ENCODE results near the gene EXOC4. TPM values are rescaled to one million over a fixed set of nuclear protein-coding genes. Genes with fewer than 3 reads are reported as not detected.

Gene EXOC4
- total RNA-seq, 1 donor from 2014 or later: 94.0 TPM

DNA sequence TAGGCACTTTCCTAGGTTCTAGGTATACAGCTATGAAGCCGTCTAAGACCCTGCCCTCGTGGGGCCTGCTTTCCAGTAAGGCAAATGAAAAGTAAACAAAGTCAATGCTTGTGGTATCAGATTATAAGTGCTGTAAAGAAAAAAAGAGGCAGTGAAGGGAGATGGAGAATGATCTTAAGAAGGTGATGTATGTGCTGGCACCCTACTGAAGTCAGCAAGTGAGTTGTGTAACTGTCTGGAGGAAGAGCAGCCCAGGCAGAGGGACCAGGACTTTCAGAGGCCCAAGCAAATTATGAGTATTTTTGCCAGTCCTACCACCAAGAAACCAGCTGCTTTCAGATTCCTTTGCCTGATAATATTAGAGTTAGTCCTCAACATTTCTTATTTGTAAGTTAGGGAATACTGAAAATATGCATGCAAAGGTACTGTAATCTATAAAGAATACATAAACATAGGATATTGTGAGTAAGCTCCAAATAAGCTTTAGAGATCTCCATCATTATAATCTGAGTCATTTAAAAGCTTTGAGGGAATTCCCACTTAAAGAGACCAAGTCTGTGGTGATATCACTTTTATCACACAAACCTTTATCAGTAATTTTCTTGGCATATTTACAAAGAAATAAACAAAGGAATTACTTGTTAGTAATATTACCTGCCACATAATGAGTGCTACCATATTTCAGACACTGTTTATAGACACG is 545.1 kb downstream of the EXOC4 start:
- Mint-ChIP-seq H3K4me3 (ENCODE audit: unreplicated experiment) (no peak overlapping the region), H3K36me3 (ENCODE audit: low read depth, unreplicated experiment) (no peaks in the 10 kb centered on the region), H3K9me3 (ENCODE audit: unreplicated experiment) (no peaks in the 10 kb centered on the region), H3K27ac (ENCODE audit: unreplicated experiment) (no peak overlapping the region), H3K27me3 (ENCODE audit: unreplicated experiment) (no peaks in the 10 kb centered on the region), H3K4me1 (ENCODE audit: unreplicated experiment) (no peaks in the 10 kb centered on the region)
- no peak for DNase-seq (ENCODE audit: low spot score)
- TF ChIP-seq, protein P1, sequence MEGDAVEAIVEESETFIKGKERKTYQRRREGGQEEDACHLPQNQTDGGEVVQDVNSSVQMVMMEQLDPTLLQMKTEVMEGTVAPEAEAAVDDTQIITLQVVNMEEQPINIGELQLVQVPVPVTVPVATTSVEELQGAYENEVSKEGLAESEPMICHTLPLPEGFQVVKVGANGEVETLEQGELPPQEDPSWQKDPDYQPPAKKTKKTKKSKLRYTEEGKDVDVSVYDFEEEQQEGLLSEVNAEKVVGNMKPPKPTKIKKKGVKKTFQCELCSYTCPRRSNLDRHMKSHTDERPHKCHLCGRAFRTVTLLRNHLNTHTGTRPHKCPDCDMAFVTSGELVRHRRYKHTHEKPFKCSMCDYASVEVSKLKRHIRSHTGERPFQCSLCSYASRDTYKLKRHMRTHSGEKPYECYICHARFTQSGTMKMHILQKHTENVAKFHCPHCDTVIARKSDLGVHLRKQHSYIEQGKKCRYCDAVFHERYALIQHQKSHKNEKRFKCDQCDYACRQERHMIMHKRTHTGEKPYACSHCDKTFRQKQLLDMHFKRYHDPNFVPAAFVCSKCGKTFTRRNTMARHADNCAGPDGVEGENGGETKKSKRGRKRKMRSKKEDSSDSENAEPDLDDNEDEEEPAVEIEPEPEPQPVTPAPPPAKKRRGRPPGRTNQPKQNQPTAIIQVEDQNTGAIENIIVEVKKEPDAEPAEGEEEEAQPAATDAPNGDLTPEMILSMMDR (IDR thresholded peaks at IDR 0.05; ENCODE audit: unreplicated experiment): no peak

DNA sequence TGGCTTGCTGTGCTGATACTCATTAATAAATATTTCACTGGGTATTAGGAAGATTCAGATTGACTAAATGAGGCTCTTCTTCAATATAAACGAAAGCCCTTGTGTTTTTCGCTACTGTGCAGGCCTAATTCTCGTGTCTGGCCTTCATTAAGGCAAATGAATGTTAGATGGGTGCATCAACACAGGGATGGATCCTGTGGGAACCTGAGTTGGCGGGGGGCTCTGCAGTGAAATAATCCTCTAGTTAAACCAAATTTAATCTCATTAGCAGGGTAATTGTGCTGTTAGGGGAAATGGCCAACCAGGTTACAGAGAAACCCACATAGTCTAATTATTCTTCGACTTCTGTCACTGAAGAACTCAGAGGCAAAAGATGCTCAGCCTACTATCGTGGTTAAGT is 548.5 kb downstream of the EXOC4 start:
- TF ChIP-seq, protein P1 (IDR thresholded peaks at IDR 0.05; ENCODE audit: unreplicated experiment): no peak
- Mint-ChIP-seq H3K27me3 (ENCODE audit: unreplicated experiment) (no peaks in the 10 kb centered on the region), H3K9me3 (ENCODE audit: unreplicated experiment) (no peaks in the 10 kb centered on the region), H3K36me3 (ENCODE audit: low read depth, unreplicated experiment) (no peaks in the 10 kb centered on the region), H3K27ac (ENCODE audit: unreplicated experiment) (no peak overlapping the region), H3K4me1 (ENCODE audit: unreplicated experiment) (peaks cover 6% of the 10 kb centered on the region), H3K4me3 (ENCODE audit: unreplicated experiment) (no peak overlapping the region)
- DNase-seq (ENCODE audit: low spot score): no peak

DNA sequence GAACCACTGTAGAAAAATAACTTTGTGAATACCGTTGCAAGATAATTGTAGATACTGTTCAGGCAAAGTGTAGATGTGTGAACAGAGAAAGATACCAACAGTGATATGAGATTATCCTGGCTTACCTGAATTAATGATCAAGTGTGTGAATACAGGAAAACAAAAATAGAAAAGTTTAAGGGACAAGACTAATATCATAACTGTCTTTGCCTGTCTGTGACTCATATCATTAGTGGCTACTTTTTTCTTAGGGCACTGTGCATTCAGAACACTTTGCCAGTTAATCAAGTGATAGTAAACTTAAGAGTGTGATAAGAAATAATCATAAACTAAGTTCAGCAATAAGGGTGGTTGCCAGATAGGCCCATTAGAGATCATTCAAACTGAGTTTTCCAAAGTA is 551.2 kb downstream of the EXOC4 start:
- no peaks in the 10 kb centered on the region for H3K36me3 Mint-ChIP-seq (ENCODE audit: low read depth, unreplicated experiment)
- no peak for DNase-seq (ENCODE audit: low spot score)
- no peaks in the 10 kb centered on the region for H3K27me3 Mint-ChIP-seq (ENCODE audit: unreplicated experiment)
- TF ChIP-seq, protein P1 (IDR thresholded peaks at IDR 0.05; ENCODE audit: unreplicated experiment): no peak
- H3K9me3 Mint-ChIP-seq (ENCODE audit: unreplicated experiment): no peaks in the 10 kb centered on the region
- H3K4me3 Mint-ChIP-seq (ENCODE audit: unreplicated experiment): no peak overlapping the region
- H3K4me1 Mint-ChIP-seq (ENCODE audit: unreplicated experiment): peaks cover 6% of the 10 kb centered on the region
- no peak overlapping the region for H3K27ac Mint-ChIP-seq (ENCODE audit: unreplicated experiment)

DNA sequence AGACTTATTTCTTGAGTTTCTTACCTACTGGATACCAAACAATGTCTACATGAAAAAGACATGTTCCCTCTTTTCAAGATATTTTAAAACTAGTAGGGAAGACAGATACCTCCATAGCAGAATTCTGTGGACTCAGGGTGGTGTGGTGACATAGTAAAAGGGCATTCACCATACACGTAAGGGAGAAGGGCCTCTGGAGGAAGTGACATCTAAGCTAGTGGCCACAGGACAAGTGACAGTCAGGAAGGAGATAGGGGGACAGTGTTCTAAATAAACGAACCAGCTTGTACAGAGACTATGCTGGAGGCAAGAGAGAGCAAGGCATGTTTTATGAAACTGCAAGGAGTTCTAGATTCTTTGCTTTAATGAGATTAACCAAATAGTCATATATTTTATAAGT is 552.5 kb downstream of the EXOC4 start:
- H3K27ac Mint-ChIP-seq (ENCODE audit: unreplicated experiment): peak overlapping the region; percentile 12
- peaks cover 6% of the 10 kb centered on the region for H3K4me1 Mint-ChIP-seq (ENCODE audit: unreplicated experiment)
- no peak overlapping the region for H3K4me3 Mint-ChIP-seq (ENCODE audit: unreplicated experiment)
- TF ChIP-seq, protein P1 (IDR thresholded peaks at IDR 0.05; ENCODE audit: unreplicated experiment): no peak
- no peak for DNase-seq (ENCODE audit: low spot score)
- no peaks in the 10 kb centered on the region for H3K36me3 Mint-ChIP-seq (ENCODE audit: low read depth, unreplicated experiment)
- no peaks in the 10 kb centered on the region for H3K27me3 Mint-ChIP-seq (ENCODE audit: unreplicated experiment)
- H3K9me3 Mint-ChIP-seq (ENCODE audit: unreplicated experiment): no peaks in the 10 kb centered on the region

DNA sequence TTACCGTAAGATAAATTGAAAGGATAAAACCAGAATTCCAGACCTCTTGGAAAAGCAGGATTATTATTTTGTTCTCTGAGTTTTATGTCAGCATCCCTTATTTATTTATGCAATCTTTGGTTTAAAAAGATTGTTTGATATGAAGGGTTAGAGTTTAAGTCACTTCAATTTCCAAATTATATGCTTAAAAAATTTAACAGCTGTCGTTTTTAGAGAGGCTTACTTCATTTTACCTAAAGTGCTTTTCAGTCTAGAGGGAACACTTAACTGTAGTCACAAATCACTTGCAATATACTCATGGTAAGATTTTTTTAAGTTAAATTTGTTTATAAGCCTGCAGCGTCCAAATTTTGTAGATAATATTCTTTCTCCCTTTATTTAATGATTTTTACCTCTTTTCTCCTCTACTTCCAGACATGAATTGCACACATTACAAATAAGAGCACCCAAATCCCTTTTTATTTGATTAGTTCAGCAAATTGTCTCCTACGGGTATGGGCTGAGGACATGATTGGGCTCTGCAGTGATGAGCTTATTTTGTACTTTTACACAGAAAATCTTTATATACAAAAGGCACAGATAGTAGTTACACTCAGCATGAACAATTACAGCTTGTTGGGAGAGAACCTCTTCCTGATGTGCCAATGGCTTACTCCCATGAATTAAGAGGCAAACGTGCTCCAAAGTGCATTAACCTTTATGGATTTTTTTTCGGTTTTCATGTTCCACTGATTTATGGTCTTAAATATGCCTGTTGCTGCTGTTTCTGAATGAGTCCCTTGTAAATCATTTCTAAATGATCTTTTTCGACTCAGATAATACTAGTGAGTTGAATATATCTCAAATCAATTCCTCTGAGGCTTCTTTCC is 555.0 kb downstream of the EXOC4 start:
- H3K9me3 Mint-ChIP-seq (ENCODE audit: unreplicated experiment): no peaks in the 10 kb centered on the region
- no peaks in the 10 kb centered on the region for H3K36me3 Mint-ChIP-seq (ENCODE audit: low read depth, unreplicated experiment)
- H3K27ac Mint-ChIP-seq (ENCODE audit: unreplicated experiment): no peak overlapping the region
- H3K4me3 Mint-ChIP-seq (ENCODE audit: unreplicated experiment): no peak overlapping the region
- no peaks in the 10 kb centered on the region for H3K27me3 Mint-ChIP-seq (ENCODE audit: unreplicated experiment)
- peaks cover 6% of the 10 kb centered on the region for H3K4me1 Mint-ChIP-seq (ENCODE audit: unreplicated experiment)
- DNase-seq (ENCODE audit: low spot score): no peak
- TF ChIP-seq, protein P1 (IDR thresholded peaks at IDR 0.05; ENCODE audit: unreplicated experiment): no peak
